ENCODE measurements around the gene C2CD4A.
"Not testable (repeated sequence)": the region's sequence is repeated elsewhere in the genome, so short reads cannot be mapped to it uniquely, and the experiment has no call there.

Gene C2CD4A

GRCh38 chr15:62066663-62067447 lies at the start of gene C2CD4A:
Gene C2CD4A (plus strand): TSS chr15:62066977. CDS start chr15:62067614, 637 bp downstream.
- DNase-seq: peak; percentile 61

GRCh38 chr15:62020576-62021160 lies 46.1 kb upstream of the C2CD4A start:
- no peak for DNase-seq

- DNase-seq: no peak
Observed at GRCh38 chr15:62021991-62022600, 44.7 kb upstream of the C2CD4A start.

- DNase-seq: no peak
Observed at GRCh38 chr15:62026487-62027262, 40.1 kb upstream of the C2CD4A start.

GRCh38 chr15:62027263-62027565 lies 39.6 kb upstream of the C2CD4A start:
- DNase-seq: no peak

- no peak for DNase-seq
Observed at GRCh38 chr15:62027916-62028315, 38.9 kb upstream of the C2CD4A start.

GRCh38 chr15:62035256-62035924 lies 31.4 kb upstream of the C2CD4A start:
- no peak for DNase-seq

- no peak for DNase-seq
Observed at GRCh38 chr15:62046078-62046743, 20.6 kb upstream of the C2CD4A start.

GRCh38 chr15:62047282-62047827 lies 19.4 kb upstream of the C2CD4A start:
- DNase-seq: no peak

- not testable (repeated sequence) for DNase-seq
Observed at GRCh38 chr15:62048254-62048653, 18.5 kb upstream of the C2CD4A start.

GRCh38 chr15:62050115-62050514 lies 16.7 kb upstream of the C2CD4A start:
- DNase-seq: no peak

- no peak for DNase-seq
Observed at GRCh38 chr15:62051166-62051565, 15.6 kb upstream of the C2CD4A start.

- DNase-seq: no peak
Observed at GRCh38 chr15:62052713-62053112, 14.1 kb upstream of the C2CD4A start.

GRCh38 chr15:62053439-62054085 lies 13.2 kb upstream of the C2CD4A start:
- no peak for DNase-seq

- DNase-seq: no peak
Observed at GRCh38 chr15:62054979-62055378, 11.8 kb upstream of the C2CD4A start.

GRCh38 chr15:62057341-62057980 lies 9.3 kb upstream of the C2CD4A start:
- no peak for DNase-seq

GRCh38 chr15:62058327-62059028 lies 8.3 kb upstream of the C2CD4A start:
- no peak for DNase-seq

- no peak for DNase-seq
Observed at GRCh38 chr15:62059108-62059815, 7.5 kb upstream of the C2CD4A start.

GRCh38 chr15:62059816-62060112 lies 7.0 kb upstream of the C2CD4A start:
- peak; percentile 77 for DNase-seq

All from CD4-positive, alpha-beta T cell treated with Interleukin-21 for 1 hour (primary cell).